T follicular helper cell (primary cell): Measurements from ENCODE around the gene TANC2.

Experiments used
- DNase-seq: peaks from one replicate; pipeline ENCODE4 v3.0.0-alpha.2; 2020; ENCODE audit warnings: low read depth
- total RNA-seq, 2 experiments: gene quantifications; one replicate each; lab custom pipeline; 2026; lab: John Stamatoyannopoulos, UW

TANC2 gene
- 6.5 to 35.6 reads per million in 2 experiments for total RNA-seq

DNA sequence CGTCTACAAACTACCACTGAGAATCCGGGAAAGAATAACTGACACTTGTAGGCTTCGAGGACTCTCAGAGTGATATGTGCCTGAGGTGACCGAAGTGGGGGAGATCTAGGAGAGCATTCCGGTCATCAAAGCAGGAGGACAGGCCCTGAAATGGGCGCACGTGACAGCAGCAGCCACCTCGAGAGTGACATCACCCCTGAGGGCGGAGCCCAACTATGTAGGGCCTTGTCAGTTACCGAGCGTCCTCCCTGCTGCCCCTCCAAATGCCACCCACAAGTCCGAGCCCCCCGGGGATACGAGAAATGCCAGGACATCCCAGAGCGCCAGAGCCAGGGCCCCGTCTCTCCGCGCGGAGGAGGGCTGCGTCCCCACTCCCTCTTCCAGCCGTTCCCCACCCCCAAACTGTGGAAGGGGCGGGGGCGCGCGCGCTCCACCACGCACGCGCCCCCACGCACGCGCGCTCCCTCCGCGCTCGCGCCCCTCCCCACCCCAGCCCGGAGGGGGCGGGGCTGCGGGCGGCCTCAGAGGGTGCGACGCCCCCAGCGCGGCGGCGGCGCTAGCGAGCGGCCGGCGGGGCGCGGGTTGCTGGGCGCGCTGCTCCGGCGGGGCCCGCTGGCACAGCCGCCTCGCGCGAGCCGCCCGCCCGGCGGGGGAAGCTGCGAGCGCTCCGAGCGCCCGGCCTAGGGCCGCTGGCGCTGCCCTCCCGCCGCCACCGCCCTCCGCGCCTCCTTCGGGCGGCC is at the start of gene TANC2:
TSS of gene TANC2 (plus strand) at position 550 of the 740 bp plus-strand sequence. CDS start 43,325 bp downstream, outside the sequence.
- DNase-seq, result peak; percentile 72

DNA sequence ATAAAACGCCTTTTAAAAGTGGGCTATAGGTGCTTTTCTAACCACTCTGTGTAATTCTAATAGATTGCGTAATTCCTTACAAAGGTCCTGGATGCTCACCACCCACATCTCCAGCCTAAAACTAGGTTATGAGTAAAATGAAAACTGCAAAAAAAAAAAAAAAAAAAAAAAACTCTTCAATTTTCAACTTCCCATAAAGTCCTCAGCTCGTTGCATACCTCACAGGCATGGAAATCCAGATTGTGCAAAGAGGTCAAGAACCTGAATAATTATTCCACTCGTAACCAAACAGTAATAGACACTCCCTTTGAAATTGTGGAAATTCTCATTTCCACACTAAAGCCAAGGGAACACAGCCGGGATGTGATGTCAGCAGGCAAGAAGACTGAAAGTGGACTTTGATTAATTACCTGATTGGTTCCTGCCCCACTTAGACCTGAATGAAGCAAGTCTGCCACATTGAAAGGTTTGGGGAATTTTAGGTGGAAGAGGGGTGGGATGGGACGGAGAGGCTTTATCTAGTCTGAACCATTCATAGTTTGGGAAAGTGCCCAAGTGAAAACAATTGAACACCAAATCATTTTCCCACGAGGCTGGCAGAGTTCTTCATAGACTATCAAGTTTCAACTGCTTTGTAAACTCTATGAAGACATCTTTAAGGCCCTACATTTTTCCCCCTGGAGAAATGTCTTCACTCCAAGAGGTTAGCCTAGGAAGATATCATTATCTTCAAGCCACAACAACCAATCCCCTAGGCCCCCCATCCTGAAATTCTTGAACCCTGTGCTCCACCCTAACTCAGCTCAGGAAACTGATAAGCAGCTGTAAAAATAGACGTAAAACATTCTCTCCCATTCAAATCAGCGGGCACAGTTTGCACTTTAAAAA is 49.1 kb upstream of the TANC2 start:
- DNase-seq, result no peak

- DNase-seq, result no peak
Observed at GRCh38 chr17:62919388-62919787, 46.6 kb upstream of the TANC2 start.

DNA sequence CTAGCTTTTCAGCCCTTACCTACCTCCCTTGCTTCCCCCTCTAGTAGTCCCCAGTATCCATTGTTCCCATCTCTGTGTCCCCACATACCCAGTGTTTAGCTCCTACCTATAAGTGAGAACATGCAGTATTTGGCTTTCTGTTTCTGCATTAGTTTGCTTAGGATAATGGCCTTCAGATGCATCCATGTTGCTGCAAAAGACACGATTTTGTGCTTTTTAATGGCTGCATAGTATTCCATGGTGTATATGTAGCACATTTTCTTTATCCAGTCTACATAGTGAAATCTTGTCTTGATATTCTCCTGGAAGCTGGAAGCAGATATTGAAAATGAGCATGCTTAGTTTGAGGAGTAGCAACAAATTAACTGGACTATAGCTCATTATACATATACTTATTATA is 45.7 kb upstream of the TANC2 start:
- DNase-seq, result no peak

DNA sequence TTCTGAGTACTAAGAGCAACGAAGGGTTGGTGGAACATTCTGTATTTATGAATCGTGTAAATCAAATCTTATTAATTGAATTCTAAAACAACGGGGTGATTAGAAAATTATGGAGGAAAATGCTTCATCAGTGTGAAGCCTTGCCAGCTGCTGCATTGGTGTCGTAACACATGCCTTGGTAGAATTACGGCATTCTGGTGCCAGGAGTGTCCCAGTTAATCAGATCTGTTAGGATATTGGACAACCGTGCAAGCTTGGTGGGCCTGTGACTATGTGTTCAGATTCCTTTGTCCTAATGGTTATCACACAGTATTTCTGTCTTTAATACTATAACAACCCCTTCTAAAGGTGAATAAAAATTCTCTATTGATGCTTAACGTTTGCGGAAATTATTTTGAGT is 44.2 kb upstream of the TANC2 start:
- DNase-seq, result no peak

DNA sequence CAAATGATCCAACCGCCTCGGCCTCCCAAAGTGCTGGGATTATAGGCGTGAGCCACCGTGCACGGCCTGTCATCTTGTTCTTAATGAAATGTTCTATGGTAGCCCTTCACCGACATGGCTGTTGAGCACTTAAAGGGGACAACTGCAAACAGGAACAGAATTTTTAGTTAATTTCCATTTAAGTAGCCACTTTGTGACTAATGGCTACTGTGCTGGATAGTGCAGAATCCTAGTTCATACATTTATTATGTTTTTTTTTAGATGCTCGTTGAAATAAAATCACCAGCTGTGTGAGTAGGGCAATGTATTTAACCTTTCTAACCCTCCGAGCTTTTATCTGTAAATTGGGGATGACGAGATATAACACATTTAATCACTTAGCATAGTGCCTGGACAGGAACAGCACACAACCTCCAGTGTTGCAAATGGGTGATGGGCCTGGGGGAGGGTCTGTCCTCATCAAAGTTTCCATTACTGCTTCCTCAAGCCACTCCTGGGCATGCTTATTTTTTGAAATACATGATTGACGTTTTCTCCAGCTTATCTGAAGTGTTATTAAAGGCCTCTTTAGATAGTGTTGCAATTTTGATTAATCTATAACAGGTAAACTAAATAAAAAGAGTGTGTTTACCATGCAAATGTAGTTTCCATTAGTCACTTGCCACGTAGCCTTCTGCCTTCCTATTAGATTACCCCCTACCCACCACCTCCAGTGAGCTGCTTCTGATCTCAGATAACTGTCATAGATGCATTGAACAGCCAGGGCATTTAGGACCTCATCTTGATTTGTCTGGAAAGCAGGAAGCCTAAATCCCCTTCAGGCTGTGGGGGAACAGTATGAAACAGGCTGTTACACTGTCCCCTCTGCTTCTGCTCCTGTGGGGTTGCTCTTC is 42.5 kb upstream of the TANC2 start:
- no peak for DNase-seq

- DNase-seq, result no peak
Observed at GRCh38 chr17:62925267-62925836, 40.7 kb upstream of the TANC2 start.

GRCh38 chr17:62927083-62927482 is 39.0 kb upstream of the TANC2 start:
- DNase-seq, result no peak

- no peak for DNase-seq
Observed at GRCh38 chr17:62929320-62929719, 36.7 kb upstream of the TANC2 start.

GRCh38 chr17:62931101-62931500 is 34.9 kb upstream of the TANC2 start:
- DNase-seq, result no peak

DNA sequence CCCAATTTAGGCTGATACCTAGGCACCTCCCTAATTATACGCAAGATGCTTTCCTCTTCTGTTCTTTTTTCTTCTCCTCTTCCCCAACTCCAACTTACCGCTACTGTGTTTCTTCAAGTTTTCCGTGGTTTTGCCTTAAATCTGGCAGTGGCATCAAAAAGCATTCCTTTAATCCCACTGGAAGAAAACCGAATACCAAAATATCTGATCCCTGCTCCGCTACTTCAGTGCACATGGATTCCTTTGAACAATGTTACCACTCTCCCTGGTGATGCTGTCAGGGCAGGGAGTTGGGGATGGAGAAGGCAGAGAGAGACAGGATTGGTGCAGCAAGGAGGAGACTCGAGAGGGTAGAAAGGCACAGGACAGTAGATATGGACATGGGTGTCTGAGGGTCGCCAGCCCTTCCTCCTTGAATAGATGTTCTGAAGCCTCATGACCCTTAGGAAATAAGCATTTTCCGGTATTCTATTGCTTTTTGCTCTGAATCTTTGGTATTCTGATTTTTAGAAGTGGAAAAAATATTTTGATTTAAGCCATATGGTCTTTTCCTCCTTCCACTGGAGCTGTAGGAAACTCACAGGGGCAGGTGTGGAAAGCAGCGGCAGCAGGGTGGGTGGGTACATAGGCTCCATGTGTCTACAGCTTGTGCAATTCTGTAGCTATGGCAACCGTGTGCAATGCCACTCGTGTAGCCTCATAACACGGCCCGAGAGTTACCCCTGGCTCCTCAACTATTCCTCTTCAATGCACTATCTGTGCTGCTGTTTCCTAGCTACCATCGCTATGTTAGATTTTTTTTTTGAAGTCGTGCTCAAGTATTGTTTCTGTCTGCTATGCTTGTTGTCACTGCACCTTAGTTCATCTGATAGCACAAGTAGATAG is 32.3 kb upstream of the TANC2 start:
- no peak for DNase-seq

DNA sequence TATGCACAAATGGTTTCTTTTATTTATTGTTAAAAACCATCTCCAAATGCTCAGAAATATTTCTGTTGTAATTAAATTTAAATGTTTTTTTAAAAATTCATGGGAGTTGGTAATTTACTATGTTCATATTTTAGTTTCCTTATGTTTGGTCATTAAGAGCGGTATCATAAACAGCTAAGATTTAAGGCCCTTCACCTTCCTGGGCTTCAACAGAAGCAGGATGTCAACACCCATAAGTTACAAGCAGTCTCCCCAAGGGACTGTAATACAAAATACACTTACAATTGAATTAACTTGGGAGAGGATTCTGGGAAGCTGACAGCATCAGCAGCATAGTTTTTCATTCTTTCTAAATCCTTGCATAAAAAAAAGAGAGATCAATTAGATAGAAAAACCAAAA is 30.9 kb upstream of the TANC2 start:
- DNase-seq, result no peak

DNA sequence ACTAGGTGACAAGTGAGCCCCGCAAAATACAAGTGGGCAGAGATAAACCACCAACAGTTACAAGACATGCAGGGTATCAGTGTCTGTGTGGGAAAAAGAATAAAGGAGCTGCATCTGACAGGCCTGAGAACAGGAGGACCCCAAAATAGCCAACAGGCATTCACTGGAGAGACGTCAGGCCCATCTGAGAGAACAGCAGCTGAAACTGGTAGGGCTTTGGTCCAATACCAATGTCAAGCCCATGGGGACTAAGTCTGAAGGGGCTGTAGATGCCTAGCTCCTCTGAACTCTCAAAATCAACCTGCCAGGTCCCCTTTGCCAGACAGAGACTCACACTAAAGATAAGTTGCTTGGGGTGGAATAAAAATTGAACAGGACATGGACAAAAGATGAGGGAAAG is 30.5 kb upstream of the TANC2 start:
- DNase-seq, result no peak

DNA sequence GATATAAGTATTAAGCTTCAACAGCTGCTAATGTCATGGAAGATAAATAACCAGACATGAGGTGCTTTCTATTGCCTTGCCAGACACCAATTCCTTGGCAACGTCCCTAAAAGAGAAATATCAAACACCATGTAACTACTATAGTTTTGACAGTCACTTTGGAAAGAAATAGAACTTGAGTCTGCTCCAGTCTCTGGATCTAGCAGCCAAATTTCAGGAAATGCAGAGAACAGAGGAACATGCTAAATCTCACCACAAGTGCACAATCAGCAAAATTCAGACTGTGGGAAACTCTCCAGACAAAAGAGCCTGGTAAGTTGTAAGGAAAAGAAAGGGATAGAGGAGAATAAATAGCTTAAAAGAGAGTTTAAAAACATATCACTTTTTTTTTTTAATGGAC is 28.4 kb upstream of the TANC2 start:
- DNase-seq, result no peak

DNA sequence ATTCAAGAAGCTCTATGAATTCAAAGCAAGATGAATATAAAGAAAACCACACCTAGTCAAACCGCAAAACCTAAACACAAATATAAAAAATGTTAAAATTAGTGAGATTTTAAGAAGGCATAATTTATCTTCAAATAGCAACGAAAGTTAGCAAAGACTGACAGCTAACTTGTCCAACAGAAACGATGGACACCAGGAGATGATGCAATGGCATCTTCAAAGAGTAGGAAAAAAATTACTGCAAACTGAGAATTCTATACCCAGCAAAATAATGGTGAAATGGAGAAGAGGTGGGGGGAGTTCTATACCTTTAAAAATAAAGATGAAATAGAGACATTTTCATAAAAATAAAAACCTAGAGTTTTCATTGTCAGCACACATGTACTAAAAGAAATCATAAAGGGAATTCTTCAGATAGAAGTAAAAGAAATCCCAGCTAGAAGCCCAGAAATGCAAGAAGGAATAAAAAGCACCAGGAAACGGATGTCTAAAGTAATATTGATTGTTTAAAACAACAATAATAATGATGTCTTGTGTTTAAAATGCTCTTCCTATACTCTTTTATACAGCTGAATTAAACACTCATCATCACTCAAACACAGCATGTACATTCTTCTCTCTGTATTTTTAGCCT is 24.6 kb upstream of the TANC2 start:
- DNase-seq, result no peak

DNA sequence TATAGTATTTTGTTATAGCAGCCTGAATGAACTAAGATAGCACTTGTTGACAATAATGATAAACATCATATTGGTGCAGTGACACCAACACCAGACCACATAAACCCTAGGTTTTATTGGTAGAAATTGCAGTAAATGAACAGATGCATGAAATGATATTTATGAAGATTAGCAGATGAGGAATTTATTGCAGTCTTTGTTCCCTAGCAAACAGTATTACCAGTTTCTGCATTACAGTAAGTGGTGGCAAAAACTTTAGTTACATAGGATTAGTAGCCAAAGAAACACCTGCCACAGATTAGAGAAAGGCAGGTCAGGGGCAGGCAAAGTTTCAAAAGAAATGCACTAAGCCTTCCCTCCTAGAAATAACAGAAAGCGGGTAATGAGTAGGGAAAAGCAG is 17.7 kb upstream of the TANC2 start:
- no peak for DNase-seq

DNA sequence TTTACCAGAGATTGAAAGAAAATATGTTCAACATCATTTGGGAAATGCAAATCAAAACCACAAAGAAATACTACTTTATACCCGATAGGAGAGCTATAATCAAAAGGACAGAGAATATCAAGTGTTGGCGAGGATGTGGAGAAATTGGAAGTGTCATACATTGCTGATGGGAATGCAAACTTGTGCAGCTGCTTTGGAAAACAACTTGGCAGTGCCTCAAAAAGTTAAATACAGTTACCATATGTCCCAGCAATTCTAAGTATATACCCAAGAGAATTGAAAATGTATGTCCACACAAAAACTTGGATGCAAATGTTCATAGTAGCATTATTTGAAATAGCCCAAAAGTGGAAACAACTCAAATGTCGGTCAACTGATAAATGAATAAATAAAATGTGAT is 17.0 kb upstream of the TANC2 start:
- no peak for DNase-seq

GRCh38 chr17:62950067-62950466 is 16.0 kb upstream of the TANC2 start:
- DNase-seq, result no peak

GRCh38 chr17:62955841-62956352 is 10.1 kb upstream of the TANC2 start:
- DNase-seq, result no peak

GRCh38 chr17:62963296-62963695 is 2.7 kb upstream of the TANC2 start:
- DNase-seq, result no peak
